GM13977 (cell line): Measurements from ENCODE around the gene ASB5.

ENCODE experiments used
- DNase-seq: peaks from one replicate; pipeline ENCODE4 v3.0.0; 2012; ENCODE audit warnings: low spot score
- CTCF ChIP-seq: IDR thresholded peaks from 2 replicates; pipeline ENCODE4 v1.5.1; 2012; ENCODE audit warnings: mild to moderate bottlenecking, control low read depth; ENCODE audit not compliant: insufficient read depth; ENCODE audit errors: extremely low read depth, missing control alignments
- in situ Hi-C: fragments of 300-500 bp; cut with MboI; formaldehyde crosslinking; loops from one replicate; pipeline ENCODE4 v1.12.0; 2022; ENCODE audit warnings: low sequenced_read_pairs, low pct_unique_long_range_greater_than_20kb, mixed read lengths, inconsistent platforms; ENCODE audit not compliant: unreplicated experiment

Gene ASB5

DNA sequence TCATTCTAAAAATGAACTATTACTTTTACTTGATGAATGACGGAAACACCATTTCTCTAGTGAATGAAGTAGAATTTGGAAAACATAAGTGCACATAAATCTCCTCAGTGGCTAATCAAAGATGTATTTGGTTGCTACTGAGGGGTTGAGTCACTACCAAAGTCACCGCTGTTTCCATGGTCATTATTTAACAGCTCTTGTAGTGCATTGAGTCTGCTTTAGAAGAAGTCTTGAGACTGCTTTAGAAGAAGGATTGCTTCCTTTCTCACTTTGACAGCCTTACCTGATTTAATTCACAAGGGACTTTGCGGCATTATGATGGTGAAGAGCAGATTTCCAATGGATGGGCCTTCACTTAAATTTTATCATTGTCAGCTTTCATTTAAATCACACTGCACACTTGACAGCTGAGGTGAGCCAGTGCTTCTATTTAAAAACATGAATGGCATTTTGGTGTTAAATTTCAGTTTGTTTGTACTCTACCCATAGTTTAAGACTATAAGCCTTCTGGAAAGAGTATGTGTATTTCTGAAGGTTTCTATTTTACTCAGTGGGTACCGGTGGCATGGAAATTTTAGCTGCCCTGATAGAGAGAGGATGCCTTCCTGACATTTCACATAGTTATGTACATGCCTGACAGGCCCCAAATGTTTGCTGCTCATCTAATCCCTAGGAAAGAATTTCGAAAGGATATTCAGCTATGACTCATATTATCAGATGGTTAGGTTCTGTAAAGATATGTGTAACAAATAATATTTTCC lies 9.5 kb downstream of the ASB5 start:
- no peak for DNase-seq
- no peak for TF ChIP-seq CTCF
- in situ Hi-C loops, result no loop called here

GRCh38 chr4:176258135-176258534 lies 10.9 kb downstream of the ASB5 start:
- TF ChIP-seq CTCF, result no peak
- in situ Hi-C loops, result no loop called here
- DNase-seq, result no peak

GRCh38 chr4:176256921-176257320 lies 12.1 kb downstream of the ASB5 start:
- no peak for TF ChIP-seq CTCF
- DNase-seq, result no peak
- in situ Hi-C loops, result no loop called here

- in situ Hi-C loops, result no loop called here
- no peak for TF ChIP-seq CTCF
- no peak for DNase-seq
Observed at GRCh38 chr4:176242764-176243347, 26.2 kb downstream of the ASB5 start.

GRCh38 chr4:176241703-176242102 lies 27.3 kb downstream of the ASB5 start:
- in situ Hi-C loops, result no loop called here
- no peak for TF ChIP-seq CTCF
- DNase-seq, result no peak

- no peak for TF ChIP-seq CTCF
- in situ Hi-C loops, result no loop called here
- no peak for DNase-seq
Observed at GRCh38 chr4:176238826-176239225, 30.2 kb downstream of the ASB5 start.
